Activated CD4-positive, alpha-beta T cell treated with anti-CD3 and anti-CD28 coated beads, Interleukin-2, amount 50 U/mL, for 48 hours (primary cell): Measurements from ENCODE around the gene ADAM22.

Experiments
- DNase-seq, 2 experiments: peaks; one replicate each; pipeline ENCODE4 v3.0.0-alpha.2; 2020

The ADAM22 gene

GRCh38 chr7:87961754-87962153, 27.7 kb downstream of the ADAM22 start:
- no peak for DNase-seq

GRCh38 chr7:87966271-87966670, 32.2 kb downstream of the ADAM22 start:
- no peak for DNase-seq

GRCh38 chr7:87968021-87968420, 34.0 kb downstream of the ADAM22 start:
- no peak for DNase-seq

DNA sequence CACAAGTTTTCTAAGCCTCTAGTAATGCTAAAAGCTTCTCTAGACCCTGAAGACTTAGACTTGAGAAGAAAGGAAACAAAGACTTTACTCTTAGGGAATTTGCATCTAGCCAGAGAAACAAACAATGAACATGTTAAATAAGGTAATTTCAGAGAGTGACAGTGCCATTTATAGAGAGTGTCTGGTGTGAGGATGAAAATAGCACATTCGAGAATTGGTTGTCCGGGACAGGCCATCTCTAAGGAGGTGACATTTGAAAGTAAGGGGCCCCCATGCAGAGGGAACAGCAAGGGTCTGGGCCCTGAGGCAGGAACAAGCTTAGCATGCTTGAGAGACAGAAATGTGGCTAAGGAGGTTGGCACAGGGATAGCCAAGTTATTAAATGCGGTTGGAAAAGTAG, 48.1 kb downstream of the ADAM22 start:
- DNase-seq, result no peak

- no peak for DNase-seq
These were observed 50.0 kb downstream of the ADAM22 start for GRCh38 chr7:87984088-87984487.

- no peak for DNase-seq
These were observed 59.2 kb downstream of the ADAM22 start for GRCh38 chr7:87993269-87993668.

DNA sequence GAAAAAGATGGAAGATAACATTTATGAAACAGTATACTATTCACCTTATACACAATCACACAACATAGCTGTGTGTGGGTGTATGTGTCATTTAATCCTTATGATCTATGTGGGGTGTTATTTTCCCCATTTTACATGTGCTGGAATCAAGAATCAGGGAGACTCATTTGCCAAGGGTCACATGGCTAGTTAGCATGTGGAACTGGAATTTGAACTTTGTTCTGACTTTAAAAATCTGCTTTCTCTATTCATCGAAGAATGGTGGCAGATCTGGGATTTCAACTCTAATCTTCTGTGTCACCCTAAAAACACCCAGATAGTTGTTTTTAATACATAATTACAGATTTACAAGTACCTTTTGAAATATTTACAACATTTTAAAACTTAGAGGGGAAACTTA, 65.2 kb downstream of the ADAM22 start:
- DNase-seq, result no peak

- DNase-seq, result no peak
These were observed 67.9 kb downstream of the ADAM22 start for GRCh38 chr7:88001744-88002530.

DNA sequence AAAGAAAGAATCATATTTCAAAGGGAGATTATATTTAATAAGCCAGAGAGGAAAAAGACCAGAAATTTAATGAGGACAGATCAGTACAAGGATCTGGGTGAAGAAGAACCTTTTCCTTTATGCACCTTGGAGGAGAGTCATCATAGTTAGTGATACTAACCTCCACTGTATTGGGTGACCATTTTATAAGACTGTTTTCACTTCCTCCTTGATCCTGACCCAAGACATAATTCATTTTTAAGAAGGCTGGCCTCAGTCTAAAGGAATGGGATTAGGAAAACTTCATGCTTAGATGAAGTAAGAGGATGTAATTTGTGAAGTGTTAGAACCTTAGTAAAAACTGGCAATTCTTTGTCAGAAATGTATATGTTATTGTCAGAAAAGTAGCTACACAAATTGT, 68.6 kb downstream of the ADAM22 start:
- no peak for DNase-seq

- no peak for DNase-seq
These were observed 69.5 kb downstream of the ADAM22 start for GRCh38 chr7:88003581-88003980.

DNA sequence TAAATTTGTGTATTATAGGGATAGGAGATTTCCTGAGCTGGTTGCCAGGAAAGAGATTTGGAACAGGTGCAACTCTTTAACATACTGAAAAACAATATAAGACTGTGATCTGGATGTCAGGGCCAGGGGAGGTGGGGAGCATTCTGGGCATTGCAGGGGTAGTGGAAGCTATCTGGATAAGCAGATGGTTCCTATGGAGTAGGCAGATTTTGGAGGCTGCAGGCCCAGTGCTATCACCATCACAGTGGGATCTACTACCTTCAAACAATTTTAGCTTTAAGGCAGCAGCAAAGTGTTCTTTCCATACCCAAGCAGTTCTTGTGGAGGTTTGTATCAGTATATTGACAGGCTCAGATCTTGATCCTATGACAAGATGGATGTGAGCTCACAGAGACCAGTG, 71.1 kb downstream of the ADAM22 start:
- DNase-seq, result no peak

DNA sequence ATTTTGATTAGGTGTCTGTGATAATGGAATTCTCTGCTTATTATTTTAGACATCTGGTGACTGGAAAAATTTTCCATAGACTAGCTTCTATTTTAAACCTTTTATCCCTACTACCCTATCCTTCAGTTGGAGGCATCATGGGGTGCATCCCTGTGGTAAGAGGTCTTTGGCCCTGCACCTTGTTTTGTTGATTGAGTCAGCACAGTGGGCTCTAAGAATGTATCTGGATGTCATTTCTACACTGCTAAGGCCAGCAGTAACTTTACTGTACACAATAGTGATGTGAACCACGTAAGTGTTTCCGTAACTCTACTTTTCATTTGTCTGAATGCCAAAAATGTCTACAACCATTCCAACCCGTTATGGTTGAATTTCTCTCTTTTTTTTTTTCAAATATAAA, 75.6 kb downstream of the ADAM22 start:
- no peak for DNase-seq

DNA sequence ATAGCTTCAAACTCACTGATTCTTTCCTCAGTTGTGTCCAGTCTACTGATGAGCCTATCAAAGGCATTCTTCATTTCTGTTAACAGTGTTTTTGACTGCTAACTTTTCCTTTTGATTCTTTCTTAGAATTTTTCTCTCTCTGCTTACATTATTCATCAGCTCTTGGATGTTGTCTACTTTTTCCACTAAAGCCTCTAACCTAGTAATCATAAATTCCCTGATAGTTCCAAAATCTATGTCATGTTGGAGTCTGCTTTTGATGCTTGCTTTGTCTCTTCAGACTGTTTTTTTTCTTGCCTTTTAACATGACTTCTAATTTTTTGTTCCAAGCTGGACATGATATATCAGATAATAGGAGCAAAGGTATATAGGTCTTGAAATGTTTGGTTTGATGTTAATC, 78.0 kb downstream of the ADAM22 start:
- no peak for DNase-seq

DNA sequence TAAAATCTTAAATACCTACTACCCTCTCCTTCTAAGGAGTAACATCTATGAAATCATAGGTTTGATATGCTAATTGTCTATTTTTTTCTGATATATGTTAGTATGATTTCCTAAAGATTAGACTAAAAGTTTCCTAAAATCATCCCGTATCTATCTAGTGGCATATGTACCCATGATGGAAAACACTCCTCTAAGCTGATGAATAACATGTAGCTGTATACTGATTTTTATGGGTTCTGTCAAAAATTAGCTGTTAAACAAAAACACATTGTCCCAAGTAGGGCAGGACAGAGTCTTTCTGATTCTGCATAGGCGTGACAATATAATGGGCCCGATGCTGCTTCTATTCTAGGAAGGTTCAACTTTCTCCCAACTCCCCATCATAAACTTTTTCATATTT, 79.9 kb downstream of the ADAM22 start:
- DNase-seq, result no peak

GRCh38 chr7:88014581-88014980, 80.5 kb downstream of the ADAM22 start:
- no peak for DNase-seq

GRCh38 chr7:88015309-88015708, 81.3 kb downstream of the ADAM22 start:
- DNase-seq, result no peak

GRCh38 chr7:88018501-88018900, 84.5 kb downstream of the ADAM22 start:
- no peak for DNase-seq

- no peak for DNase-seq
These were observed 87.1 kb downstream of the ADAM22 start for GRCh38 chr7:88020953-88021665.

DNA sequence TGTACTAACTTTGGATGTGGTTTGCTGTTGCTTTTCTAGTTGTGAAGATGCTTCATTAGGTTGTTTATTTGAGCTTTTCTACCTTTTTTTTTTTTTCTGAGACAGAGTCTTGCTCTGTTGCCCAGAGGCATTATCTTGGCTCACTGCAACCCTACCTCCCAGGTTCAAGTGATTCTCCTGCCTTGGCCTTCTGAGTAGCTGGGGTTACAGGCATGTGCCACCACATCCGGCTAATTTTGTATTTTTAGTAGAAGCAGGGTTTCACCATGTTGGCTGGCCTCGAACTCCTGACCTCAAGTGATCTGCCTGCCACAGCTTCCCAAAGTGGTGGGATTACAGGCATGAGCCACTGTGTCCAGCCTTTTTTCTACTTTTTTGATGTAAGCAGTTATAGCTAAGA, 93.7 kb downstream of the ADAM22 start:
- no peak for DNase-seq

DNA sequence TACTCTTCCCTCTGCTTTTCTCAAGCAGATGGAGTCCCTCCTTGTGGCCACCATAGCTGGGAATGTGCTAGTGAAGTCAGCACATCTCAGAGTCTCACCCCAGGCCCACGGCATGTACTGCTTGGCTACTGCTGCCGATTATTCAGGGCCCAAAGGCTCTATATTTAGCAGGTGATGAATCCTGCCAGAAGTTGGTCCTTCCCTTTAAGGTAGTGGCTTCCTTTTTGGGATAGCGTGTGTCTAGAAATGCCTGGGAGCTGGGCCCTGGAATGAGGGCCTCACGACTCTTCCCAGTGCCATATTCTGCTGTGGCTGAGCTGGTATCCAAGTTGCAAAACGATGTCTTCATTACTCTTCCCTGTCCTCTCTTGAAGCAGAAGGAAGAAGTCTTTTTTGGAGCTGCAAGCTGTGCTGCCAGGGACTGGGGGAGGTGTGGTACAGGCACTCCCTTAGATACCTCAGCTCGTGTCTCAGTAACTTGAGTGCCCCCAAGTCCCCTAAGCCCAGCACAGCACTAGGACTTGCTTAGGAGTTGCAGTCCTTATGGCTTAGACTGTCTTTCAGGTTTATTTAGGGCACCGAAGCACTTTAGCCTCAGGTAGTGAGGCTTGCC, 100.1 kb downstream of the ADAM22 start:
- DNase-seq, result no peak

- no peak for DNase-seq
These were observed 103.0 kb downstream of the ADAM22 start for GRCh38 chr7:88037050-88037449.

- no peak for DNase-seq
These were observed 106.6 kb downstream of the ADAM22 start for GRCh38 chr7:88040694-88041093.

DNA sequence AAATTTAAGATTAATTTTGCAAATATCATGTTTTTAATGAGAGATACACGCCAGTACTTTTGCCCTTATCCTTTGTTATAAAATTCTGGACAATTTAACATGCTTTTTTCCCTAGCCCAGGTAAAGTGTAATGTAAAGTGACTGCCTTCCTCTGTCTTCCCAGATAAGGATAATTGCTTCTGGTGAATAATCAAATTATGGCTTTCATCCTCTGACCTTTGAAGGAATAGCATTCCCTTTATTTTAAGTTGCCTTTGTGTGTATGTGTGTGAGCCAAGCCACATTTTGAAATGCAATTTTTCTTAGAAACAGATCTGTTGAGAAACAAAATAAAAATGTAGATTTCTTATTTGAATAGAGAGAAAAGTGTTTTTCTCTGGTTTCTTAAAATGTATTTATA, 107.5 kb downstream of the ADAM22 start:
- no peak for DNase-seq

DNA sequence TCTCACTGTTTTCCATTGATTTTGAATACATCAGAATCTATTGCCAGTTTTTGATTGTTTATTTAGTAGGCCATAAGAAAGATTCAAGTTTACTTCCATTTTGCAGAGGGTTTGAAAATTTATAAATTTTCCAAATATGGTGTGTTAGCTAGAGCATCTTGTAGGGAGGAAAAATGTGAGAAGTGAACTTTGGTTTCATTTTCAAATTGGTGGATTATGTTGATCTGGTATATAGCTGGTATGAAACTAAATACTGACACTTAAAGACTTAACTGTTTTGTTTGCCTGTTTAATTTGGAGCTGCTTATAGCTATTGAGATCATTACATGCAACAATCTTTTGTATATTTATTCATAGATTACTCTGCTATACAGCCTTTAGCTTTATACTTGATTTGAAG, 108.1 kb downstream of the ADAM22 start:
- no peak for DNase-seq
